GM10847 (cell line): ENCODE measurements around the gene ITPR1.

Experiments
- POLR2A ChIP-seq: IDR thresholded peaks from 2 replicates; pipeline ENCODE4 v1.6.1; 2011; ENCODE audit not compliant: insufficient read length; ENCODE audit errors: extremely low read depth

The ITPR1 gene

DNA sequence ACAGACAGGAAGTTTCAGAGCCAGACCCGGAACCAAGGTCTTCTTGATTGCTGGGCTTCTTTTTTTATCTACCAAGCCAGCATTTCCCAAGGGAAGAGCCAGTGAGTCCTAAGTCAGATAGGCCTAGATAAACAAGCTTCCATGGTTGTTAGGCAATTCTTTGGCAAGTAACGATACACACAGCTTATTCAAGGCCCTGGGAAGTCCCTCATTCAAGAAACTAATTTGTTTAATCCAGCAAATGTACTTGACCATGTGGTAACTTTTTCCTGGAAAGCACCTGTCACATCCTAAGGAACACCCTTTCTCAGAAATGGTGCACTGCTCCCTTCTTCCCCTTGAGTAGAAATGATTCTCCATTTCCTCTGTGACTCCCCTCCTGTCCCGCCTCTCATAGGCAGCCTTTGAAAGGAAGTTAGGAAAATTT, 209.9 kb downstream of the ITPR1 start:
- TF ChIP-seq POLR2A, result no peak

DNA sequence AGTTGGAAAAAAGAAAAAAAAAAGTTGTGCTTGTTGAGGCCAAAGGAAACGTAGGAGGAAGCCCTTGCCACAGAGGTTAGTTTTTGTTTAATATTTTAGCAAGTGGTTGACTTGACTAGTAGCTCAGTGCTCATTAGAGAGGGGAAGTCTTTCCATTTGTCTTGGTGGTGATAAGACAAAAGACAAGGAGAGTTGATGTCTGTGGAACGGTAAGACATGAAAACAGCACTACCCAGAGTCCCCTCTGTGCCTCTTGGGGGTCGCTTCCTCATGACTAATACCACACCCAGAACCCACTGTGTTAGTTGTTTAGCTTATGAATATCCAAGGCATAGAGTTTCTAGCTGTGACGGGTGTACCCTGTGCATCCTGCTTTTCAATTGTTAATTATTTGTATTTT, 211.4 kb downstream of the ITPR1 start:
- TF ChIP-seq POLR2A, result no peak

GRCh38 chr3:4707324-4707723, 214.2 kb downstream of the ITPR1 start:
- TF ChIP-seq POLR2A, result no peak

DNA sequence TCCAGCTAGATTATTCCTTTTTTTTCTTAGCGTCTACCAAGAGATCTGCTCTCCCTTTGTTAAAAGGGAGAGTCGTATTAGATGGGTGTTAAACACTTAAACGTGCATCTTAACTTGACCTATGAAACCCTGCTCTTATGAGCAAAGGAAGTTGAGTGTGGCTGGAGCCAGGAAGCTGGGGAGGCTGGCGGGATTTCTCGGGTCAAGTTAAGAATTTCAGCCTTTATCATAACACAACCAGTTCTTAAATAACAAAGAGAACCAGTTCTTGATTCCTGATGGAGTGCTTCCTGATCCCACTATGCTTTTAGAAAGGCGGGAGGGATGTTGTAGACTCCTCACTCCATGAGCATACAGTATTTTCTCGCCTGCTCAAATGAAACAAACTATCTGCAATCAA, 215.1 kb downstream of the ITPR1 start:
- TF ChIP-seq POLR2A, result no peak

GRCh38 chr3:4709341-4709740, 216.2 kb downstream of the ITPR1 start:
- TF ChIP-seq POLR2A, result no peak

- no peak for TF ChIP-seq POLR2A
Measured at GRCh38 chr3:4710191-4710590, 217.0 kb downstream of the ITPR1 start.

DNA sequence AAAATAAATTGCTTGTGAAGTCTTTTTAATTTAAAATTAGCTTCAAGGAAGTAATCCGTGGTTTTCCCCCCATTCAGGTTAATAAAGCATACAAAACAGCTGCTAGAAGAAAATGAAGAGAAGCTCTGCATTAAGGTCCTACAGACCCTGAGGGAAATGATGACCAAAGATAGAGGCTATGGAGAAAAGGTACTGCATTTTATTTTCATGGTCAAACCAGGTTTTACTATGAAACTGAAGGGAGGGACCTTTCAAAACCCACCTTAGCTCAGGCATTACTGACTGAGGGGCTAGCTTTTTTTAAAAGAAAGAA, 218.5 kb downstream of the ITPR1 start:
- no peak for TF ChIP-seq POLR2A

DNA sequence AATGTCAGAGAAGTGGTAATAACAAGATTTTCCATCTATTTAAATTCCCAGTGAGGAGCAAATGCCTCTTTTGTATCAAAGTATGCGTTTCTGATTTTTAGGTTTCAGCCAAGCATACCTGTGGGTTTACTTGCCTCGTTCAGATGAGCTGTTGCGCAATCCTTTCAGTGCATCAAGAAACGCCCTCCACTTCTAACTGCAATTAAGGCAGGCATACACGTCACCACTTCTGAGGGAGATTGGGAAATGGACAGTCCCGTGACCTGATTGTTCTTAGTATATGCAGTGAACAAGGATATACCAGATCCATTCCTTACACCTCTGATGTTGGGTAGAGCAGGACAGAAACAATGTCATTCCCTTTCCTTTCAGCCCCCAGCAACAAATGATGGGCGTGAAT, 219.0 kb downstream of the ITPR1 start:
- no peak for TF ChIP-seq POLR2A

DNA sequence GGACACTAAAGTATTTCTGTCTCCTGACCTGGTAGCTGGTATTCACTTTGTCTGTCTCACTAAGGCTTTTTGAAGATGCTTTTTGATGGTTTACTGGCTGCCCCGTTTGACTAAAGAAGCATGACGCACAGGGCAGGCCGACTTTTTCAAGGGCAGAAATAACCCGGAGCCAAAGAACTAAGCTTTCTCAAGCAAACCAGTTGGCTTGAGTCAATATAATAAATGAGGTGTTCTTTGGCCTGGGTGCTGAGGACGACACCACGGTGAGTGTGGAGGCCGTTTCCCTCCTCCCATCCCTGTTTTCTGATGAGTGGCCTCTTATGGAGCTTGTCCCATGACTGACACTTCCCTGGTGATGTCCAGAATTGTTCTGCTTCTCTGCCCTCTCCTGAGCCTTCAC, 220.9 kb downstream of the ITPR1 start:
- TF ChIP-seq POLR2A, result no peak

GRCh38 chr3:4716266-4716665, 223.1 kb downstream of the ITPR1 start:
- no peak for TF ChIP-seq POLR2A

GRCh38 chr3:4716706-4717362, 223.7 kb downstream of the ITPR1 start:
- no peak for TF ChIP-seq POLR2A

DNA sequence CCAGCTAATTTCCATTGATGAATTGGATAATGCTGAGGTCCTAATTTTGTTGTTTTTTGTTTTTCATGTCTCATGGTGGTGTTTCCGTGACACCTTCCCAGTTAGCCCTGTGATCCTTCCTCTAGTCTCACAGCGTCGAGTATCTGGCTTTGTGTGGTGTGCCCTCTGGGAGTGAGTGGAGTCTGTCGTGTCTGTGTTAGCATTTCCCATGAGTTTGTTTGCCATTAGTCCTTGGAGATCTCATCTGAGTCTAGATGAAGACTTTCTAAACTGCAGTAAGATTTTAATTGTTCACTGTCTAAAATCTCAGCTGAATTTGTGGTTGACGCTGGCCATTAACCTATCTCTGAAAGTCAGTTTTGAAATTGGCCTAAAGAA, 224.2 kb downstream of the ITPR1 start:
- no peak for TF ChIP-seq POLR2A

DNA sequence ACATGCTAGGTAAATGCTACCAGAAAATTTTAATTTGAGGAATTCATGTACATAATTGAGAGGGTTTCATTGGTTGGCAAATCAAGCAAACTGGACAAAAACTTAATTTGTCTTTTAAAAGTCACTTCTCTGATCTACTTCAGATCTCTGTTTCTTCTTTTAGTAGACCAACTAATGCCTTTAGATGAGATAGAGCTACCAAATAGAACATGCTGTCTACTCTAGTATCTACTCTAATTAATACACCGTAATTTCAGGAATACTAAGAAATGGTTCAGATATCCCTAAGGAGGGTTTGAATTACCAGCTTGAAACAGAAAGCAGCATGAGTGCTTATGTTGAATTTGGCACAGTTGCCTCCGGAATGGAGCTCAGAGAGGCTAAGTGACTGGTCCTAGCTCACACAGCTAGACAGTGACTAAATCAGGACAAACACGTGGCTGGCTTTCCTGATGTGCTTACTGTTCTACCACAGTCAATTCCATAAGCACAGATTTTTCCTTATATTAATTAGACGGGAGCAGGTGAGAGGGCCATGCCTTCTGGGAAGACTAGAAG, 225.1 kb downstream of the ITPR1 start:
- TF ChIP-seq POLR2A, result no peak

DNA sequence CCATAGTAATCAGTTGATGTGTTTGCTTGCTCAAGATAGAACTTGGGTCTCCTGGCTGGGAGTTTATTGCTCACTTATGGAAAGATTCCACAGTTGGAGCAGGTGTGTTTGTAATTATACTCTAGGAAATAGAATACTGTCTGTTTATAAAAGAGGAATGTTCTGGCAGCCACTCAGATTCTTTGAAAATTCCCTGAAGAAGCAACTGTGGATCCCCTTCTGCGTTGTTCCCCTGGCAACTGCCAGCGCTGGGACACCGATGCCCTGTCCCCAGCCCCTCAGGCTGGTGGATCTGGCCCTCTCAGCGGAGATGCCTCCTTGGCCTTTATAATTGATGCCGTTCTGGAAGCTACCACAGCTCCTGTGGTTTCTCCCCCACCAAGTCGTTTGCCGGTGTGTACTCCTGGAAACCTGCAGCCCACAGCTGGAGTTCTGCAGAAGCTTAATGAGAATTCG, 225.9 kb downstream of the ITPR1 start:
- no peak for TF ChIP-seq POLR2A

GRCh38 chr3:4720316-4721075, 227.3 kb downstream of the ITPR1 start:
- TF ChIP-seq POLR2A, result no peak

- no peak for TF ChIP-seq POLR2A
Measured at GRCh38 chr3:4721511-4721911, 228.4 kb downstream of the ITPR1 start.
